Stimulated activated CD8-positive, alpha-beta memory T cell treated with anti-CD3 and anti-CD28 coated beads, Interleukin-12 subunit alpha, Interleukin-12 subunit beta, amount 100 ng/mL, for 4 hours (primary cell): ENCODE data around the gene LEPR.
"Not testable (repeated sequence)": the region's sequence is repeated elsewhere in the genome, so short reads cannot be mapped to it uniquely, and the experiment has no call there.

ENCODE experiments used
- DNase-seq: peaks from one replicate; pipeline ENCODE4 v3.0.0-alpha.2; 2020; ENCODE audit warnings: low read depth

The LEPR gene

GRCh38 chr1:65435987-65436386 is 15.5 kb downstream of the LEPR start:
- DNase-seq = no peak

- no peak for DNase-seq
Observed at GRCh38 chr1:65437616-65438015, 17.1 kb downstream of the LEPR start.

- no peak for DNase-seq
Observed at GRCh38 chr1:65440322-65440900, 19.9 kb downstream of the LEPR start.

DNA sequence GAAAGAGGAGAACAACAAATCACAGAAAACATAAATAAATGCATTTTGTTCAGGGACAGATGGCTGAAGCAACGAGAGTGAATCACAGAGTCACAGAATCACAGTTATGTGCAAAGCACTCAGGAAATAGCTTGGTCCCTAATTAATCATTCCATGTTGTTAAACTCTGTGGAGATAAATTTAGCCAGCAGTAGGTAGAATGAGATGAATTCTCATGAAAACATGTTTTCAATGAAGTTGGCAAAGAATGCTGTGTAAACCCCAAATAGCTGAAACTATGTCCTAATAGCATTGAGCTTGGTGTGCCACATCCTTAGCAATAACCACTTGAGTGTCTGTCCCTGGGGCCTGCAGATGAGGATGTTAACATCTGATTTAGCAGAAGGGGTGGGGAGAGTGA is 20.4 kb downstream of the LEPR start:
- no peak for DNase-seq

DNA sequence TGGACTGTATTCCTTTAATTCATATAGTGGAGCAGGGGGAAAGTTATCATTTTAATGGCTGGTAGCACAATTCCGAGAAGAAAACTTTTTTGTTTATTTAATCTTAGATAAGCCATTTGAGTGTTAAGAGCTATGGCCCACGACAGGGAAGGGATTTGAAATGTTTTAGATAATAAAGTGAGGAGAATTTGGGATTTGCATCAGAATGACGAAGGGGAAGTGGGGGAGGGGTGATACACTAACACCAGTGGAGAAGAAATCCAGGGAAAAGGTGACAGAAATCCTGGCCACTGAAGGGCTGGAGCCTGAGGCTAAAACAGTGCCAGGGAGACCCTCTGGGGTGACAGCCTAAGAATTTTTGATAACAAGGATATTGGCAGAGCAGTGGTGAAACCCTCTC is 21.0 kb downstream of the LEPR start:
- no peak for DNase-seq

GRCh38 chr1:65442442-65442841 is 22.0 kb downstream of the LEPR start:
- DNase-seq = no peak

DNA sequence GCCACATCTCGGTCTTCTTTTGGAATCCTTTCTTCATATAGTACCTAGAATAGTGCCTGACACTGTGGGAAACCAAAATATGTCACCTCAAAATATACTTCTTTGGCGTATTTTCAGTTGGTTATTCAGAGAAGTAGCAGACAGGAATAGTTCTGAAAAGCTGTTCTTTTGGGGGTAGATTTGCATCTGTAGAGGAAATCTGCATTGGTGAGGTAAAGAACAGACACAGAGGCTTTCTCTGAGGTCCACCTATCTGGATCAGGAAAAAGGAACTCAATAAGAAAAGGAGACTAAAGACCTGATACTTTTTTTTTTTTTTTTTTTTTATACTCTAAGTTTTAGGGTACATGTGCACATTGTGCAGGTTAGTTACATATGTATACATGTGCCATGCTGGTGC is 23.2 kb downstream of the LEPR start:
- no peak for DNase-seq

DNA sequence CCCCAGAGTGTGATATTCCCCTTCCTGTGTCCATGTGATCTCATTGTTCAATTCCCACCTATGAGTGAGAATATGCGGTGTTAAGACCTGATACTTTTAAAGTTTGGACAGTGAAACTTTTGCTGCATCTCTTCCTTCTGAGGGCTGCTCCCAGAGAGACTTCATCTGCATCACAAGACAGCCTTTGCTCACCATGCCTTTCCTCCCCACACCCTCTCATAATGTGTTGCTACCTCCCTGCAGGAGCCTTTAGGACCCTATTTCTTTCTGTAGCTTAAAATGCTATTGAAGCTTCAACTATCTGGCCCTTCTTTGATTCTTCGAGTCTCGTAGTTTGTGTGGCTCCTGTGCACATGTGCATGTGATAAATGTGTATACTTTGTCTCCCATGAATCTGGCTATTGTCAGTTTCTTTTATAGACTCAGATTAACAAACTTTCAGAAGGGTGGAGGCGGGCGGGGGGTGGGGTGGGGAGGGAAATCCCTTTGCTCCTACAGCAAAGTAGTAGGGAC is 23.7 kb downstream of the LEPR start:
- no peak for DNase-seq

DNA sequence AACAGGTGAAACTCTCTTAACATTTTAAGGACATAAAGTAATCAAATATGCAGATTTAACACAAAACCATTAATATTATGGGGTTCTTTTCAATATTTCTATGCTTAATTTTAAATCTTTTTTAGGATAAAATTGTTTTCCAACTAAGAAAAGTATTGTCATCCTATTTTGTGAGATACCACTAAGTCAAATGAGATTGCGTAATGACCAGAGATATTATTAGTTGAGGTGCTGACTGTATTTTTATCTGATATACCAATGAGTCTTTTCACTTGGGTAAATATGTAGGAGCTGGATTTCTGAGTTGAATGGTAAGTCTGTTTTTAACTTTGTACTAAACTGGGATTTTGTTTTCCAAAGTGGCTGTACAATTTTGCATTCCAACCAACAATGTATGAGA is 25.4 kb downstream of the LEPR start:
- no peak for DNase-seq

DNA sequence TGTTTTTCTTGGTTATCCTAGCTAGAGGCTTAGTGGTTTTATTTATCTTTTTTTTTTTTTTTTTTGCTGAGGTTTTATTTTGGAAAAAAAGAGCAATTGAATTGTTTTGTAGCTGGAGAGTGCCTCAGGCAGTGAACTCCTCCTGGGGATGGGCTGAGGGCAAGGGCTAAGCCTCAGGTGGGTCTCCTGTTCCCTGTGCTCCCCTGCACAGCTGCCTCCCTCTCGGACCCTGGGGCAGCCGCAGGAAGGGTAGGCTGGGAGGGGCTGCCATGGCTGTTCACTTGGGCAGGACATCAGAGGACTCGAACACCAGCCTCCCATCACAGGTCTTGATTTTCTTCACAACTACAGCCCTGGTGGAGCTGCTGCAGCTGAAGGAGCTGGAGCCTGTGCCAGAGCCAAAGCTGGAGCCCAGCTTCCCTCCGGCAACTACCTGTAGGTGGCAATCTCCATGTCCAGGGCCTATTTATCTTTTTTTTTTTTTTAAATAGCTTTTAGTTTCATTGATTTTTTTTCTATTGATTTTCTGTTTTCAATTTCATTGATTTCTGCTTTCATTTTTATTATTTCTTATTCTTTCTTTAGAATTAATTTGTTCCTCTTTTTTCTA is 28.9 kb downstream of the LEPR start:
- no peak for DNase-seq

- DNase-seq = not testable (repeated sequence)
Observed at GRCh38 chr1:65455678-65456077, 35.2 kb downstream of the LEPR start.

DNA sequence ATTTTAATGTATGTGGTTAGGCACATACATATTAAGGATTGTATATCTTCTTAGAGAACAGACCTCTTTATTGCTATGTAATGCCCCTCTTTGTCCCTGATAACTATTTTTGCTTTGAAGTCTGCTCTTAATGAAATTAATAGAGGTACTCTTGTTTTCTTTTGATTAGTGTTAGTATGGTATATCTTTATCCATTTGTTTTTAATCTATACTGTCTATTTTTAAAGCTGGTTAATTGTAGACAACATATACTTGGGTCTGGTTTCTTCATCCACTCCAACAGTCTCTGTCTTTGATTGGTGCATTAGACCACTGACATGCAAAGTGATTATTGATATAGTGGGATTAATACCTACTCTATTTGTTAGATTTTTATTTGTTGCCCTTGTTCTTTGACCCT is 36.0 kb downstream of the LEPR start:
- DNase-seq = no peak

DNA sequence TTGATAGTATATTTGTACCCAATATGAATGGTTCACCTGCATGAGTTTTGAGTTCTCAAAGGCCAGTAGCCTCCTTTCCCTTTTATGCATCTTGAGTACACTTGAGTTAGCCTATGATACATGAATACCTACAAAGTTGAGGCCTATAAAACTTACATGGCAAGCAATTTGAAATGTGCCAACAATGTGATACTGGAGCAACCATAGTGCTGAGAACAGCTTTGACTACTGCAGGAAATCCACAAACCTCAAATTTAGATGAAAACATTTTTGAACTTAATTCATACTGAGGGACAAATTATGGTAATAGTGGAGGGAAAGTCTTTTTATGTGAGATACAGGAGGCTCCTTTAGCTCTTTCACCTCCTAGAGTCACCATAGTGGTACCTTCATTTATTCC is 37.4 kb downstream of the LEPR start:
- DNase-seq = no peak

- DNase-seq = no peak
Observed at GRCh38 chr1:65458730-65459396, 38.4 kb downstream of the LEPR start.

- no peak for DNase-seq
Observed at GRCh38 chr1:65459397-65459768, 38.9 kb downstream of the LEPR start.

- DNase-seq = not testable (repeated sequence)
Observed at GRCh38 chr1:65465837-65466236, 45.4 kb downstream of the LEPR start.

GRCh38 chr1:65467536-65467935 is 47.1 kb downstream of the LEPR start:
- DNase-seq = no peak

- DNase-seq = no peak
Observed at GRCh38 chr1:65469126-65469888, 48.8 kb downstream of the LEPR start.

- DNase-seq = no peak
Observed at GRCh38 chr1:65469889-65470340, 49.4 kb downstream of the LEPR start.
